ENCODE results near the gene CDK9. TPM values are rescaled to one million over a fixed set of nuclear protein-coding genes. Genes with fewer than 3 reads are reported as not detected.

CDK9 gene
- total RNA-seq, result 100 to 1,000 TPM in 1 of 6 experiments, 10 to 100 TPM in 5; 49.4 to 107 (median 54.5) TPM
- long read RNA-seq, partial matches to known transcripts, result 0 of 4 reads
- long read RNA-seq, other reads (novel, unspliced or antisense), result 1 of 4 reads

GRCh38 chr9:127785933-127786772 lies at the start of gene CDK9:
Gene CDK9, plus strand, starts transcription at chr9:127786034. Its CDS starts 115 bp downstream, at chr9:127786149.
- Histone ChIP-seq H3K4me3 (peak within 1 kb of the TSS; percentile 78 to 100 (median 100)), H3K9me3 (no peaks in the 10 kb centered on the region), H3K27ac (peak within 1 kb of the TSS; percentile 73 to 98 (median 92)), H3K27me3 (no peaks in the 10 kb centered on the region), H3K36me3 (peaks cover 4 to 40% (median 24%) of the 10 kb centered on the region in 4 donors), H3K4me1 (peaks cover 0 to 45% (median 20%) of the 10 kb centered on the region in 4 donors)
- ATAC-seq (peak; percentile 45 to 72 (median 63)), DNase-seq (peak; percentile 94 to 95 (median 94))
- WGBS (ENCODE audit: insufficient coverage, low coverage, low lambda C conversion rate, missing lambda C conversion rate), result 0% methylated on average over 14 of the region's 75 CpGs
- peak; percentile 93 for TF ChIP-seq POLR2A (IDR thresholded peaks at IDR 0.05)
- TF ChIP-seq, protein P1, sequence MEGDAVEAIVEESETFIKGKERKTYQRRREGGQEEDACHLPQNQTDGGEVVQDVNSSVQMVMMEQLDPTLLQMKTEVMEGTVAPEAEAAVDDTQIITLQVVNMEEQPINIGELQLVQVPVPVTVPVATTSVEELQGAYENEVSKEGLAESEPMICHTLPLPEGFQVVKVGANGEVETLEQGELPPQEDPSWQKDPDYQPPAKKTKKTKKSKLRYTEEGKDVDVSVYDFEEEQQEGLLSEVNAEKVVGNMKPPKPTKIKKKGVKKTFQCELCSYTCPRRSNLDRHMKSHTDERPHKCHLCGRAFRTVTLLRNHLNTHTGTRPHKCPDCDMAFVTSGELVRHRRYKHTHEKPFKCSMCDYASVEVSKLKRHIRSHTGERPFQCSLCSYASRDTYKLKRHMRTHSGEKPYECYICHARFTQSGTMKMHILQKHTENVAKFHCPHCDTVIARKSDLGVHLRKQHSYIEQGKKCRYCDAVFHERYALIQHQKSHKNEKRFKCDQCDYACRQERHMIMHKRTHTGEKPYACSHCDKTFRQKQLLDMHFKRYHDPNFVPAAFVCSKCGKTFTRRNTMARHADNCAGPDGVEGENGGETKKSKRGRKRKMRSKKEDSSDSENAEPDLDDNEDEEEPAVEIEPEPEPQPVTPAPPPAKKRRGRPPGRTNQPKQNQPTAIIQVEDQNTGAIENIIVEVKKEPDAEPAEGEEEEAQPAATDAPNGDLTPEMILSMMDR (IDR thresholded peaks at IDR 0.05), result no peak
- intact Hi-C loops (cut with DNase I), result no loop called here

GRCh38 chr9:127738666-127739065 lies 47.2 kb upstream of the CDK9 start:
- Histone ChIP-seq H3K9me3 (no peaks in the 10 kb centered on the region), H3K36me3 (no peaks in the 10 kb centered on the region), H3K27me3 (peaks cover 0 to 8% of the 10 kb centered on the region in 2 donors), H3K4me3 (no peak overlapping the region), H3K4me1 (peaks cover 0 to 6% (median 3%) of the 10 kb centered on the region in 4 donors), H3K27ac (no peak overlapping the region)
- intact Hi-C loops (cut with DNase I), result loop anchor here in 1 of 2 donors (5.0 to 10.0 kb wide), 2 partner anchors 136 to 184 kb away; partner anchors contain the start of gene AK1
- 79% methylated on average over 8 of the region's 13 CpGs for WGBS (ENCODE audit: insufficient coverage, low coverage, low lambda C conversion rate, missing lambda C conversion rate)
- no peak for DNase-seq
- no peak for ATAC-seq
- no peak for TF ChIP-seq POLR2A (IDR thresholded peaks at IDR 0.05)
- TF ChIP-seq, protein P1 (IDR thresholded peaks at IDR 0.05), result no peak

- no peak for DNase-seq
- H3K27me3 ChIP-seq, result peaks cover 0 to 8% of the 10 kb centered on the region in 2 donors
- no peaks in the 10 kb centered on the region for H3K4me1 ChIP-seq
- H3K36me3 ChIP-seq, result no peaks in the 10 kb centered on the region
- H3K27ac ChIP-seq, result no peak overlapping the region
- 80% methylated on average over 2 of the region's 19 CpGs for WGBS (ENCODE audit: insufficient coverage, low coverage, low lambda C conversion rate, missing lambda C conversion rate)
- no peak for ATAC-seq
- no peaks in the 10 kb centered on the region for H3K9me3 ChIP-seq
- TF ChIP-seq, protein P1 (IDR thresholded peaks at IDR 0.05), result no peak
- no peak for TF ChIP-seq POLR2A (IDR thresholded peaks at IDR 0.05)
- intact Hi-C loops (cut with DNase I), result loop anchor here (2.0 to 10.0 kb wide), 3 partner anchors 41 to 183 kb away; partner anchors contain the start of gene AK1 (in 1 of the 2)
- H3K4me3 ChIP-seq, result no peak overlapping the region
Observed at GRCh38 chr9:127739614-127740330, 46.1 kb upstream of the CDK9 start.

GRCh38 chr9:127741831-127742434 lies 43.9 kb upstream of the CDK9 start:
- Histone ChIP-seq H3K27me3 (peaks cover 0 to 8% of the 10 kb centered on the region in 2 donors), H3K9me3 (no peaks in the 10 kb centered on the region), H3K4me3 (peak overlapping the region in 1 of 3 donors; percentile 16), H3K27ac (no peak overlapping the region), H3K36me3 (no peaks in the 10 kb centered on the region), H3K4me1 (no peaks in the 10 kb centered on the region)
- 35% methylated on average over 16 of the region's 38 CpGs for WGBS (ENCODE audit: insufficient coverage, low coverage, low lambda C conversion rate, missing lambda C conversion rate)
- TF ChIP-seq, protein P1 (IDR thresholded peaks at IDR 0.05), result no peak
- no peak for TF ChIP-seq POLR2A (IDR thresholded peaks at IDR 0.05)
- DNase-seq (peak in 2 of 3 donors; percentile 70 to 78), ATAC-seq (peak; percentile 60 to 85 (median 74))
- intact Hi-C loops (cut with DNase I), result loop anchor here in 1 of 2 donors (2.0 kb wide), 1 partner anchor 39 kb away; no protein-coding TSS in a partner anchor

Data from right lobe of liver (tissue), 6 donors.